Stimulated activated CD4-positive, alpha-beta T cell treated with anti-CD3 and anti-CD28 coated beads, Interleukin-1b, Interleukin-23, amount 100 ng/mL, for 48 hours (primary cell): ENCODE data around the gene F8.
A peak's percentile ranks its signal among the peaks of the same experiment; 100 is the strongest.

Experiments used
- DNase-seq: peaks from one replicate; pipeline ENCODE4 v3.0.0-alpha.2; 2020

Gene F8

GRCh38 chrX:155022585-155022984, at the start of gene F8:
Gene F8 (minus strand): TSS chrX:155022723. CDS start chrX:155022552, 171 bp downstream.
- DNase-seq, result no peak

DNA sequence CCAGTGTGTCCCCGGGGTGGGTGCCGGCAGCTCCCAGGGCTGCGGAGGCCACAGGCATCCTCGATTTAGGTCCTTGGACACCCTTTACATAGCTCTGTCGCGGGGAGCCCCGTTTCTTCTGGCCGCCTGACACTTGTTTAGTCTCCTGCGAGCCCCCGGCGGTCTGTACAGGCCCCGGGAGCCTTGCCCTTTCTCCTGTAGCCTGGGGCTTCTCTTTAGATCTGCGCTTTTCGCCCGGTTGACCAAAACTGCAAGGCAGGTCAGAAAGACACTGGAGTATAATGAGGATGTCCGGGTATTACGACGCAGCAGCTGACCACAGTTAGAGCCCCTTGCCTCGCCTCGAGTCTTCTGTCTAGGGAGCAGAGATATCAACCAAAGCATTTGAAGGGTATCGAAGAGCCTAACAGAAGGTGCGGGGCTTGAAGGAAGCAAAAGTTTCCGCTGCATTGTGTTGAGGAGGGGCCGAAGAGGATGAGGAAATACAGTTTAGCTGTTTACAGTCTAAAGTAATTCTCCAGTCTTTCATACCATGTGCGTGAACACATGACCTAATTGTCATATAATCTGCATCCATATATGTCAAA, 49.3 kb upstream of the F8 start:
- DNase-seq, result no peak

DNA sequence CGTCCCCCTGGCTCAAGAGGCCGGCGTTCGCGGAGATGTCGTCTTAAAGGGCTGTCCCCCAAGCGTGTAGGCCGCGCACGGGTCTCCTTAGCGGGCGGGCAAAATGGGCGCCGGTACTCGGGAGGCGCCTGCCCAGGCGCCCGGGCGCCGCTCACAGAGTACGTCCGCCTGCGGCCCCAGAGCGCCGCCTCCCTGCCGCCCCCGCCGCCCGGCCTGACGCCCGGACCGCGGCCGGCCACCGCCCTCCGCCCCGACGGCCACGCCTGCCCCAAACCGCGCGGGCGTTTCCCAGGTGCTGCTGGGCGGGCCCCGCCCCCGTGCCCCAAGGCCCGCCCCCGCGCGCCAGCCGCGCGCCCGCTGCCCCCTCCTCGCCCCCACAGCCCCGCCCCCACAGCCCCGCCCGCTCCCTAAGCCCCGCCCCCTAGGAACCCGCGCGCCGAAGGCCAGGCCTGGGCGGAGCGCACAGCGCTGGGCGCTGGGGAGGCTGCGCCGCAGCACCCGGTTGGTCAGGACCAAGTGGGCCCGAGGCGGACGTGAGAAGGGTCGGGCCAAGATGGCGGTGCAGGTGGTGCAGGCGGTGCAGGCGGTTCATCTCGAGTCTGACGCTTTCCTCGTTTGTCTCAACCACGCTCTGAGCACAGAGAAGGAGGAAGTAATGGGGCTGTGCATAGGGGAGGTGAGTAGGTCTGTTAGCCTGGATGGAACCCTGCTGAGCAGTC, 48.6 kb upstream of the F8 start, which contains the start of the genes BRCC3, CMC4 and MTCP1:
Gene BRCC3 (plus strand): TSS at position 534 of the 719 bp plus-strand sequence. CDS start 20 bp downstream, at position 554.
Gene CMC4 (minus strand): TSS at position 162 of the 719 bp plus-strand sequence. CDS start 7,113 bp downstream, outside the sequence.
Gene MTCP1 (minus strand): TSS at position 162 of the 719 bp plus-strand sequence. CDS start 5,126 bp downstream, outside the sequence.
- peak; percentile 81 for DNase-seq

- no peak for DNase-seq
Observed at GRCh38 chrX:155070663-155070974, 48.1 kb upstream of the F8 start.

- no peak for DNase-seq
Observed at GRCh38 chrX:155070038-155070437, 47.5 kb upstream of the F8 start.

DNA sequence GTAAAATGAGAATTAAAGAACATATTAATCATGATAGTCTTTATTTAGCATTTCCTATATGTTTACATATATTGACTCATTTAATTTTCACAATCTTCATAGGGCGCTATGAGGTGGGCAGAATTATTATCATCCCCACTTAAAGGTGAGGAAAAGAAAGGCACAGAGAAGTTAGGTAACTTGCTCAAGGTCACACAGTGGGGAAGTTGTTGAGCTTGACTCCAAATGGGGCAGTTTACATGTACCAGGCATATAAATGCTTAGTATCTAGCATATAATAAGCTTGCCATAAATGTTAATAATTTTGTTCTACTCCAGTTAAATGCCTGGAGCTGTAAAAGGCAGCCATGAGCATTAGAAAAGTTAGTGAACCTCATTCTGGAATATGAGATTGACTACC, 46.9 kb upstream of the F8 start:
- no peak for DNase-seq

- DNase-seq, result no peak
Observed at GRCh38 chrX:155068165-155068564, 45.6 kb upstream of the F8 start.

DNA sequence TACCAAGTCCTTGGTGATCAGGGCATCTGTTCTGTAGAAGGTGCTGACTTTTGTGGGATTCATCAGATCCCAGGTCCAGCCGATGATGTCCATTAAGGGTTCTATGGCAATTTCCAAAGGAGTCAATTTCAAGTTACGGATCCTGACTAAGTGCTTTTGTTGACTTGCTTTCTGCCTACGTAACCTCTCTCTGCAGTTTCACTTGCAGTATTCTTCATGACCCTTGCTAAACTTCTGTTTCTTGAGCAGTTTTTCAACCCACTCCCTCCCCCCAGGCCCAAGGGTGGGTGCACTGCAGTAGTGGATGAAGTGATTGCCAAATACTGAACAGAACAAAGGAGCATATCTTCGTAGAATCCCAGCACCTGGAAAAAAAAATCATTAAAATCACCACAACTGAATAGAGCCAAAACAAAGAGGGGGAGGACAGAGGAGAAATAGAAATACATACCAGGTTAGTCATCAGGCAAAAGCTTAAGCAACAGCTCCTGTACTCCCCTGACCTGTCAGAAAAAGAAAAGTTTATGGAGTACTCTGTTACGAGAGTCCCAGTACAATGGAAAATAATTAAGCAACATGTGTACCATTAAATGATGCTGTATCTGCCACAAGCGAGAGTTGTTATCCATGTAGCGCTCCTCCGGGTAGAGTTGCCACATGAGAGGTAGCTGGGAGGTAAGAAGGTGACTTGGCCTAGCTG, 42.7 kb upstream of the F8 start:
- DNase-seq, result no peak

DNA sequence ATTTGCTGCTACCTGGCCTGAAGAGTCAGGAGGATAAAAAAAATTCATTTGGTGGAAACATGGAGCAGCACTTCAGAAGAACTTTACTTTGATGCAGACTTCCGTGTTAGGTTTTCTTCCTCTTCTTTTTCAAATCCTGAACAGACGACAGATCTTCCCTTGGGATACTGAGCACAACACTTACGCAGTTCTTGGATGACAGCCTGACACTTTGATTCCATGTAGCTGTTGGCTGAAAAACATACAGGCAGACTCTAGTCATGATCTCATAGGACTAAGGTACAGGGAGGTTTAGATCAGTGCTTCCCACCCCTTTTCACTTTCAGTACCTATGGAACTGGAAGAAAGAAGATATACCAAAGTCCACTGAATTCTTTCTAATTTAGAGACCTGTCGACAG, 39.2 kb upstream of the F8 start:
- DNase-seq, result no peak

GRCh38 chrX:155056877-155057792, 34.6 kb upstream of the F8 start:
- peak; percentile 21 for DNase-seq

- DNase-seq, result no peak
Observed at GRCh38 chrX:155056471-155056870, 33.9 kb upstream of the F8 start.

- DNase-seq, result no peak
Observed at GRCh38 chrX:155055494-155055893, 33.0 kb upstream of the F8 start.

- DNase-seq, result no peak
Observed at GRCh38 chrX:155054255-155054654, 31.7 kb upstream of the F8 start.

GRCh38 chrX:155053656-155054055, 31.1 kb upstream of the F8 start:
- DNase-seq, result no peak

DNA sequence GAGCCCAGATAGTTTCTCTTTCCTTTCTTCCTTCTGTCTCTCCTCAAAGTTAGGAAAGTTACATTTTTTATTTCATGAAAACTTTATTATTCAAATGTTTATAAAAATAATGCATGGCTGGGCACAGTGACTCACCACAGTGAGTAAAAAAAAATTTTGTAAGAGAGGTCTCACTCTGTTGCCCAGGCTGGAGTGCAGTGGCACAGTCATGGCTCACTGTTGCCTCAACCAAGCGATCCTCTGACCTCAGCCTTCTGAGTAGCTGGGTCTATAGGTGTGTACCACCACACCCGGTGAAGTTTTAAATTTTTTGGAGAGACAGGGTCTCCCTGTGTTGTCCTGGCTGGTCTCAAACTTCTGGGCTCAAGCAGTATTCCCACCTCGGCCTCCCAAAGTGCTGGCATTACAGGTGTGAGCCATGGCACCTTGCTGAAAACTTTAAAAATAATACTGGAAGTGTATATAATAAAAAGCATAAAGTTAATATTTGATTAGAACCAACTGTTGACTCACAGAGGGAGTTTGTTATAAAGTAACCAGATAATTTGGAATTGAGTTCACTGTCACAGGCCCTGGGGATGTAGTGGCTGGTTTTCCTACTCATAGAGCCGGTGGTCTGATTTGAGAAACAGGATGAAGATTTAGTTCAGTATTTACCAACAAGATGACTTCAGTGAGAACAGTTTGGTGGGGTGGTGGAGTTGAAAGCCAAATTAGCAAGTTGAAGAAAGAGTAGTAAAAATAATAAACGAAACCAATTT, 30.4 kb upstream of the F8 start:
- no peak for DNase-seq

DNA sequence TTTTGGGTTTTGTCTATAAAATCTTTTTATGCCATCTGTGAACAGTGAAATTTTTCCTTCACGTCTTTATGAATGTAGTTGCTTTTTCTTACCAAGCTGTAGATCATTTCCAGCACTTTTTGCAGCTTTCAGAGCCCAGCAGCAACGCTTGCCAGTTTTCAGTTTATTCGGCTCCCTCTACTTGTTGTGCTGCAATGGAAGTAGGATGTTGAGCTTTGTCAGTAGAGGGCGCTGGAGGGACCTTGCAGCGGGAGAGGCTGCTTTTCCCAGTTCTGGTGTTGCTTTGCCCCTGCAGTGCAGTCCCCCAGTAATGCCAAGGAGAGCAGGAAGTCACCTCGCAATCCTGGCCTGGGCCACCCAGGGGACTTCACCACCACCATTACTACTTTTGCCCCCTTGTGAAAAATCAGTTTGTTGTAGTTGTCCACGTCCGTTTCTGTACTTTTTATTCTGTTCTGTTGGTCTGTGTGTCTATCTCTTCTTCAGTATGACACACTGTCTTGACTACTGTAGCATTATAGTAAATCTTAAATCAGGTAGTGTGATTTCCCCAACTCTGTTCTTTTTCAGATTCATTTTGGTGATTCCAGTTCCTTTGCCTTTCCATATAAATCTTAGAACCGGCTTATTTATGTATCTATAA, 26.6 kb upstream of the F8 start:
- DNase-seq, result peak; percentile 36

GRCh38 chrX:155046811-155047528, 24.4 kb upstream of the F8 start:
- no peak for DNase-seq

- no peak for DNase-seq
Observed at GRCh38 chrX:155046129-155046810, 23.7 kb upstream of the F8 start.

DNA sequence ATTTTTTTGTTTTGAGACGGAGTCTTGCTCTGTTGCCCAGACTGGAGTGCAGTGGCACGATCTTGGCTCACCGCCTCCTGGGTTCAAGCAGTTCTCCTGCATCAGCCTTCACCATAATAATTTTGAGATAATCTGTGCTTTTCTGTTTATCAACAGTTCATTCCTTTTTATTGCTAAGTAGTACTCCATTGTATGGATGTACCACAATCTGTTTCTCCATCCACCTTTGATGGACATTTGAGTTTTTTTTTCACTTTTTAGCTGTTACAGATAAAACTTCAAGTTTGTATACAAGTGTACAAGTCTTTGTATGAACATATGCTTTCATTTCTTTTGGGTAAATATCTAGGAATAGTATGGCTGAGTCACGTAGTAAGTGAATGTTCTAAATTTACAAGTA, 13.2 kb upstream of the F8 start:
- no peak for DNase-seq

DNA sequence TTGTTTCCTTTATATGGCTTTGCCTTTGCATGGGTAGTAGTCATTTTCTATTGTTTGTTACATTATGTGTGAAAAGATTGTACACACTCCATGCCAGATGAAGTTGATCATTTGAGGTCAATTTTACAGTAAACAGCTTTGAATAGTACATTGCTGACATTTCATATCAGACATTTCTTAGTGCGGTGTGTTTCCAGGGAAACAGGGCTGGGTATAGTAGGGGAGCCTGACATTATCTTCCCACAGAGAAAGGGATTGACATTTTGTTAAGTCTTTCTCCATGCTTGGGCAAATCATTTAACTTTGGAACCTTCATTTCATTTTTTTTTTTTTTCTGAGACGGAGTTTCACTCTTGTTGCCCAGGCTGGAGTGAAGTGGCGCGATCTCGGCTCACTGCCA, 9.1 kb upstream of the F8 start:
- no peak for DNase-seq
